GM15510 (cell line): Measurements from ENCODE around the gene TLR5.

Source experiments
- POLR2A ChIP-seq: IDR thresholded peaks from 3 replicates; pipeline ENCODE4 v1.6.1; 2011; ENCODE audit warnings: borderline replicate concordance; ENCODE audit not compliant: insufficient read length; ENCODE audit errors: extremely low read depth

TLR5 gene

GRCh38 chr1:223136086-223136485 lies 7.0 kb downstream of the TLR5 start:
- no peak for TF ChIP-seq POLR2A

DNA sequence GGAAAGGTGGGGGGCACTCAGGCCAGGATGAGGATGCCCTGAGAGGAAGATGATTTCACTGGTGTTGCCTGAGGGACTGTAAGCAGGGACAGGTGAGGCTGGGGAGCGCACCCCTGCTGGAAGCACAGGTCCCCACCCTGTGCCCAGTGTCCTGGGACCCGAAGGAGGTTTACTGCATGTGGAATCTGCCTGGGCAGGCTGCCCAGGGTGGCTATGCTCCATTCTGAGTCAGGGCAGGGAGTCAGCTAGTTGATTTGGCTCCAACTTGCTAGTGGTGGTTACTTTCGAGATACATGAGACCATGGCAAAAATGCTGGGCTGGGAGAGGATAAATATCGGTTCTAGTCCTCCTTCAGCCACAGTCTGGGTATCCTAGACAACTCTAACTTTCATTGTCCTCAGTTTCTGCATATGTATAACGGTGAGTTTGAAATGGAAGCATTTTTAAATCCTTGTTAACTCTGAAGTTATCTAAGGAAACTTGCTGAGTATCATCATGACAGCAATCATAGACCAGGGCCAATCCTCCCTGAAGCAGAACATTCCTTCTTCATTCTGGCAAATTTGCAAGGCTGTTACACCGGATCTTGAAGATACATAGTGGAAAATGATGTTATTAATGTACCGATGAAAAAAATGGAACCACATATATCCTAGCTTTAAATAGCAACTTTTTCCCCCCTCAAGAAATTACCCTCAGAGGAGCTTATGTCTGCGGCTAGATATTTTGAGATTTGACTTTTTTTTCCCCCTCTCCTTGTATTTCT lies 7.7 kb downstream of the TLR5 start:
- TF ChIP-seq POLR2A, result no peak

- TF ChIP-seq POLR2A, result no peak
Measured at GRCh38 chr1:223133824-223134435, 9.1 kb downstream of the TLR5 start.

DNA sequence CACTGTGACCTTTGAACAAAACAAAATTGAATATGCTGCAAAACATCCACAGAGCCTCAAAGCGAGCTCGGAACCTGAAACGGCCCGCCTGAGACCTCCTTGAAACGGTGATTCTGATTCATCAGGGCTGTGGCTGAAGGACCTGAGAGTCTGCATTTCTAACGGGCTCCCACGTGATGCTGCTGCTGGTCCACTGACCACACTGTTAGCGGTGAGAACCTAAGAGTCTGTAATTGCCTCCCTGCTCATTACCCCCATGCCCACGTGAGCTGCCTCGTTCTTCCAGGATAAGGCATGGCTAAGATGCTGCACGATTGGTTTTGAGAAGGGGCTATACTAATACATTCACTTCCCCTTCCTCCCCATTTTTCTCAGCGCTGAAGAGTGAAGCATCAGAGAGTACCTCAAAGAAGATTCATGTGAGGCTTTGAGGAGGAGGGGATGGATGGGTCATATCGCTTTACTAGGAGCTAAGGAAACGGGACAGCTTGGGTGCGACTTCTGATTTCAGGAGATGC lies 9.7 kb downstream of the TLR5 start:
- TF ChIP-seq POLR2A, result no peak

GRCh38 chr1:223129229-223129901 lies 13.7 kb downstream of the TLR5 start:
- no peak for TF ChIP-seq POLR2A

- TF ChIP-seq POLR2A, result no peak
Measured at GRCh38 chr1:223126741-223127140, 16.3 kb downstream of the TLR5 start.

- TF ChIP-seq POLR2A, result no peak
Measured at GRCh38 chr1:223125766-223126165, 17.3 kb downstream of the TLR5 start.

DNA sequence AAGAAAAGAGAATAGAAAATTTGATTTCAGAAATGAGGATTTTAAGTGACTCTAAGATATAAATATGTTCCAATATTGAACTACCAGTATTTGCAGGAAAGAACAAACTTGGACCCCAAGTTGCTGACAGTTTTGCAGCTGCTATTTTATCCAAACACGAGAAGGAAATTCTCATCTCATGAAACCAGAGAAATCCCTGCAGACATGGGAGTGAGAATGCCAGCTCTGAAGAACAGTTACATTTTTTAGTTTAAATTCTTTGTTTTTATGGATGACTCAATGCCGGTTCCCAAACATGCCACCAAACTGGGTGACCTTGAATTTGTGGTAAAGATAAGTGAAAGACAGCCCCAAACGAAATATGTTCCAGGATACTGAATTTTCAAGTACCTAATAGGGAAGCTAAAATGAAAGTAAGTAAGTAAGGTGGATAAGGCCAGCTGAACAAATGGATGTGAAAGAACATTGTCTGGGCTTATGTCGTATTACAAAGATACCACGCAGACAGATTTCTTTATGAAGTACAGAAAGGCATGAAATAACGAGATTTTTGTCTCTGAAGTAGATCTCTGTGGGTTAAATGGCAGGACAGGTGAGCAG lies 19.9 kb downstream of the TLR5 start:
- no peak for TF ChIP-seq POLR2A

DNA sequence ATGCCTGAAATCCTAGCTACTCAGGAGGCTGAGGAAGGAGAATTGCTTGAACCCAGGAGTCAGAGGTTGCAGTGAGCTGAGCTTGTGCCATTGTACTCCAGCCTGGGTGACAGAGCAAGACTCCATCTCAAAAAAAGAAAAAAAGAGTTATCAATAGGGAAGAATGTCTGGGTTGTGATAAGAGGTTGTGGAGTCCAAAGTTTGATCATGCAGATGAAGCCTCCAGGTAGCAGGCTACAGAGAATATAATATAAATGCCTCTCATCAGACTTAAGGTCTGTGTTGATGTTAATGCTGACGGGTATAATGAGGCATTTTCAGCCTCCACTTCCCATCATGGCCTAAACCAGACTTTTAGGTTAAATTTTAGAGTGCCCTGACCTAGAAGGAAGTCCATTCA lies 24.6 kb downstream of the TLR5 start:
- TF ChIP-seq POLR2A, result no peak

DNA sequence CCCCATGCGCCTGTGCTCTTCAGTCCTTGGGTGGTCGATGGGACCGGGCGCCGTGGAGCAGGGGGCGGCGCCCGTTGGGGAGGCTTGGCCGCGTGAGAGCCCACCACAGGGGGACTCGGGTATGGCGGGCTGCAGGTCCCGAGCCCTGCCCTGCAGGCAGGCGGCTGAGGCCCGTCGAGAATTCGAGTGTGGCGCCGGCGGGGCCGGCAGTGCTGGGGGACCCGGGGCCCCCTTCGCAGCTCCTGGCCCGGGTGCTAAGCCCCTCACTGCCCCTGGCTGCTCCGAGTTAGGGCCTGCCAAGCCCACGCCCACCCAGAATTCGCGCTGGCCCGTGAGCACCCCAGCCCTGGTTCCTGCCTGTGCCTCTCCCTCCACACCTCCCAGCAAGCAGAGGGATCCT lies 26.1 kb downstream of the TLR5 start:
- TF ChIP-seq POLR2A, result no peak

GRCh38 chr1:223114871-223115270 lies 28.2 kb downstream of the TLR5 start:
- TF ChIP-seq POLR2A, result no peak

GRCh38 chr1:223110952-223111351 lies 32.1 kb downstream of the TLR5 start:
- no peak for TF ChIP-seq POLR2A

- no peak for TF ChIP-seq POLR2A
Measured at GRCh38 chr1:223109581-223110026, 33.4 kb downstream of the TLR5 start.

DNA sequence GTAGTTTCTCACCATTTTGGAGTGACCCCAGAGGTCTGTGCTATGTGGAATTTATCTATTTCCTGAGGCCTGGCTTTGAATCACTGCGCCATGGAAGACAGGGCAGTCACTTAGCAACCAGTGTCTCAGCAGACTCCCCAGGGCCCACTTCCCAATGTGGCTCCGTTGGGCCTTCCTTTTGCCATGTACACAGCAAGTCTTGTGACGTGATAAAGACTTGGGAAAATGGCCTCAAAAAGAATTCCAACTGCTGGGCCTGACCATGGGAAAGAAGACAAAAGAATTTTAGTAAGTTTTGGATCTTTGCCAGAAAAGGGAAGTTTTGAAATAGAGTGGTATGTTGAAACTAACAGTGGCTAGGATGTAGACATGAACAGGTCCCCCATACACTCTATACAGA lies 36.2 kb downstream of the TLR5 start:
- TF ChIP-seq POLR2A, result no peak

- TF ChIP-seq POLR2A, result no peak
Measured at GRCh38 chr1:223105568-223105967, 37.5 kb downstream of the TLR5 start.
